SK-N-SH treated with all-trans-retinoic acid at 6 μM for 48 hours (cell line): ENCODE data around the gene RNF43.
"Not testable (repeated sequence)": the region's sequence is repeated elsewhere in the genome, so short reads cannot be mapped to it uniquely, and the experiment has no call there.

Experiments used
- ATAC-seq: fragments of 200-7000 bp; cut with Tn5 transposase; 3 replicates; pipeline ENCODE4 v1.9.1; 2020; ENCODE audit warnings: mild to moderate bottlenecking, moderate library complexity
- ARNTL ChIP-seq: fragments of 450-650 bp; formaldehyde crosslinking; IDR thresholded peaks from 2 replicates; pipeline ENCODE4 v1.5.0; 2020; ENCODE audit warnings: low read depth, mild to moderate bottlenecking, moderate library complexity, borderline replicate concordance
- CREB5 ChIP-seq: fragments of 250-450 bp; sonication (Bioruptor Pico); IDR thresholded peaks from 2 replicates; pipeline ENCODE4 v1.5.1; 2020; ENCODE audit warnings: low read depth, mild to moderate bottlenecking, moderate library complexity
- CSDC2 ChIP-seq: fragments of 250-450 bp; sonication (Bioruptor Pico); IDR thresholded peaks from 2 replicates; pipeline ENCODE4 v1.5.0; 2020; ENCODE audit warnings: mild to moderate bottlenecking, moderate library complexity
- ESRRG ChIP-seq: fragments of 250-450 bp; sonication (Bioruptor Pico); IDR thresholded peaks from 2 replicates; pipeline ENCODE4 v1.6.1; 2021; ENCODE audit warnings: mild to moderate bottlenecking
- GLIS3 ChIP-seq: fragments of 250-450 bp; sonication (Bioruptor Pico); IDR thresholded peaks from 2 replicates; pipeline ENCODE4 v1.5.0; 2020; ENCODE audit warnings: mild to moderate bottlenecking, moderate library complexity
- ISL1 ChIP-seq: fragments of 250-450 bp; sonication (Bioruptor Pico); IDR thresholded peaks from 2 replicates; pipeline ENCODE4 v2.1.2; 2022; ENCODE audit warnings: mild to moderate bottlenecking, moderate library complexity
- OSR1 ChIP-seq: fragments of 250-450 bp; sonication (Bioruptor Pico); IDR thresholded peaks from 2 replicates; pipeline ENCODE4 v1.8.0; 2022; ENCODE audit warnings: moderate library complexity, mild to moderate bottlenecking, inconsistent platforms
- POU6F1 ChIP-seq: fragments of 250-450 bp; sonication (Bioruptor Pico); IDR thresholded peaks from 2 replicates; pipeline ENCODE4 v1.8.0; 2021; ENCODE audit warnings: low read depth, mild to moderate bottlenecking, moderate library complexity, borderline replicate concordance
- SNAI2 ChIP-seq: fragments of 250-450 bp; sonication (Bioruptor Pico); IDR thresholded peaks from 2 replicates; pipeline ENCODE4 v1.5.0; 2020; ENCODE audit warnings: mild to moderate bottlenecking, moderate library complexity
- TCF4 ChIP-seq: fragments of 250-450 bp; sonication (Bioruptor Pico); IDR thresholded peaks from 2 replicates; pipeline ENCODE4 v1.8.0; 2021; ENCODE audit warnings: mild to moderate bottlenecking, moderate library complexity, borderline replicate concordance
- TOX ChIP-seq: fragments of 250-450 bp; sonication (Bioruptor Pico); IDR thresholded peaks from 2 replicates; pipeline ENCODE4 v1.8.0; 2021; ENCODE audit warnings: mild to moderate bottlenecking, moderate library complexity, borderline replicate concordance
- TSHZ2 ChIP-seq: fragments of 250-450 bp; sonication (Bioruptor Pico); IDR thresholded peaks from 2 replicates; pipeline ENCODE4 v1.5.0; 2020; ENCODE audit warnings: mild to moderate bottlenecking, moderate library complexity
- ZC3H10 ChIP-seq: fragments of 250-450 bp; sonication (Bioruptor Pico); IDR thresholded peaks from 2 replicates; pipeline ENCODE4 v1.5.1; 2021; ENCODE audit warnings: mild to moderate bottlenecking, moderate library complexity
- ZFP3 ChIP-seq: fragments of 250-450 bp; sonication (Bioruptor Pico); IDR thresholded peaks from 2 replicates; pipeline ENCODE4 v1.5.0; 2020; ENCODE audit warnings: mild to moderate bottlenecking, moderate library complexity
- ZFP30 ChIP-seq: fragments of 450-650 bp; formaldehyde crosslinking; IDR thresholded peaks from 2 replicates; pipeline ENCODE4 v1.5.0; 2022; ENCODE audit warnings: mild to moderate bottlenecking, moderate library complexity
- ZNF565 ChIP-seq: fragments of 450-650 bp; formaldehyde crosslinking; conservative IDR thresholded peaks from 2 replicates; pipeline ENCODE4 v1.5.0; 2020; ENCODE audit warnings: low read depth, mild to moderate bottlenecking, moderate library complexity
- ZNF70 ChIP-seq: fragments of 450-650 bp; formaldehyde crosslinking; IDR thresholded peaks from 2 replicates; pipeline ENCODE4 v1.5.0; 2020; ENCODE audit warnings: mild to moderate bottlenecking, moderate library complexity
- ZNF8 ChIP-seq: fragments of 450-650 bp; formaldehyde crosslinking; IDR thresholded peaks from 2 replicates; pipeline ENCODE4 v1.5.0; 2020; ENCODE audit warnings: mild to moderate bottlenecking, moderate library complexity

Gene RNF43

GRCh38 chr17:58398574-58399266 is 18.6 kb downstream of the RNF43 start:
- no peak for ATAC-seq
- TF ChIP-seq TCF4 (no peak), ZNF70 (CRISPR knock-in tag) (no peak), CSDC2 (CRISPR knock-in tag) (no peak), TOX (CRISPR knock-in tag) (no peak), ZFP30 (CRISPR knock-in tag) (no peak), TSHZ2 (CRISPR knock-in tag) (no peak), ZFP3 (CRISPR knock-in tag) (no peak), GLIS3 (CRISPR knock-in tag) (no peak)

- not testable (repeated sequence) for ATAC-seq
These were observed 19.9 kb downstream of the RNF43 start for GRCh38 chr17:58397421-58397820.

- TF ChIP-seq ESRRG: no peak
- TF ChIP-seq CREB5 (CRISPR knock-in tag): no peak
- TF ChIP-seq ZNF565: no peak
- no peak for TF ChIP-seq TCF4
- TF ChIP-seq ZNF8 (CRISPR knock-in tag): no peak
- TF ChIP-seq GLIS3 (CRISPR knock-in tag): no peak
- TF ChIP-seq SNAI2 (CRISPR knock-in tag): no peak
- TF ChIP-seq OSR1: no peak
- no peak for TF ChIP-seq ISL1 (CRISPR knock-in tag)
- TF ChIP-seq TOX (CRISPR knock-in tag): no peak
- no peak for TF ChIP-seq POU6F1 (CRISPR knock-in tag)
- TF ChIP-seq ZC3H10: no peak
These were observed 21.2 kb downstream of the RNF43 start for GRCh38 chr17:58396173-58396572.

GRCh38 chr17:58394534-58395223 is 22.7 kb downstream of the RNF43 start:
- ATAC-seq: no peak
- TF ChIP-seq ARNTL (CRISPR knock-in tag) (no peak), ZC3H10 (no peak), ZNF8 (CRISPR knock-in tag) (no peak), ESRRG (no peak)

More at GRCh38 chr17:58396173-58396572, 21.2 kb downstream of the RNF43 start:
- no peak for ATAC-seq

- peak; percentile 48; the same call in 2 of the 3 replicates for ATAC-seq
These were observed 25.9 kb downstream of the RNF43 start for GRCh38 chr17:58391302-58391984.

More at GRCh38 chr17:58391302-58391984, 25.9 kb downstream of the RNF43 start:
- peak; percentile 91 for TF ChIP-seq TSHZ2 (CRISPR knock-in tag)
- TF ChIP-seq ZNF565: 0 out of 2 replicates have a peak, but pooled peaks have one; percentile 38
- TF ChIP-seq SNAI2 (CRISPR knock-in tag): no peak
- no peak for TF ChIP-seq ZNF70 (CRISPR knock-in tag)
- TF ChIP-seq TCF4: peak; percentile 72; the same call in 1 of the 2 replicates
- TF ChIP-seq GLIS3 (CRISPR knock-in tag): no peak
- TF ChIP-seq ZNF8 (CRISPR knock-in tag): no peak
- TF ChIP-seq ISL1 (CRISPR knock-in tag): peak; percentile 52; the same call in 1 of the 2 replicates
- TF ChIP-seq OSR1: no peak
